ENCODE results near the gene ZNF17. TPM values are rescaled to one million over a fixed set of nuclear protein-coding genes. Genes with fewer than 3 reads are reported as not detected.

The ZNF17 gene
- 0.86 and 5.8 TPM in 2 replicates for total RNA-seq

GRCh38 chr19:57410877-57411671, at the start of gene ZNF17:
TSS of gene ZNF17 (plus strand) at chr19:57411161. CDS start at chr19:57413616, 2,455 bp downstream.

GRCh38 chr19:57362997-57363687, 47.8 kb upstream of the ZNF17 start, which contains the start of the genes TRAPPC2B and ZNF547:
TSS of gene TRAPPC2B (plus strand) at chr19:57363551. CDS start at chr19:57364834, 1,283 bp downstream.
TSS of gene ZNF547 (plus strand) at chr19:57363551. CDS start at chr19:57368556, 5,005 bp downstream.

GRCh38 chr19:57389730-57390598, 21.0 kb upstream of the ZNF17 start, which contains the start of gene ZNF548:
TSS of gene ZNF548 (plus strand) at chr19:57389854. CDS start at chr19:57390100, 246 bp downstream.

GRCh38 chr19:57435062-57435978, 24.4 kb downstream of the ZNF17 start, which contains the start of gene ZNF749:
TSS of gene ZNF749 (plus strand) at chr19:57435325. CDS start at chr19:57435579, 254 bp downstream.

Other genes starting within 250 kb of the ZNF17 start
- not detected in 2 replicates for gene DUXA, start 243.7 kb upstream of the ZNF17 start, total RNA-seq
- gene ZNF264, start 219.7 kb upstream of the ZNF17 start, total RNA-seq, result 10.7 and 12.1 TPM in 2 replicates
- 0.18 and 0.58 TPM in 2 replicates for gene AURKC, start 180.1 kb upstream of the ZNF17 start, total RNA-seq
- 4.3 and 5.7 TPM in 2 replicates for gene ZNF805, start 170.5 kb upstream of the ZNF17 start, total RNA-seq
- 10.5 and 16.4 TPM in 2 replicates for gene ZNF460, start 130.7 kb upstream of the ZNF17 start, total RNA-seq
- 2.0 and 2.7 TPM in 2 replicates for gene ZNF543, start 90.7 kb upstream of the ZNF17 start, total RNA-seq
- 2.3 and 3.2 TPM in 2 replicates for gene ZNF304, start 59.9 kb upstream of the ZNF17 start, total RNA-seq
- gene TRAPPC2B, start 47.6 kb upstream of the ZNF17 start, total RNA-seq, result 23.2 and 34.6 TPM in 2 replicates
- 2.1 and 2.6 TPM in 2 replicates for gene ZNF547, start 47.6 kb upstream of the ZNF17 start, total RNA-seq
- gene ZNF548, start 21.3 kb upstream of the ZNF17 start, total RNA-seq, result 5.8 and 10.3 TPM in 2 replicates
- gene ZNF749, start 24.2 kb downstream of the ZNF17 start, total RNA-seq, result 1.4 and 2.9 TPM in 2 replicates
- not detected in 2 replicates for gene VN1R1, start 46.0 kb downstream of the ZNF17 start, total RNA-seq
- 4.4 and 4.9 TPM in 2 replicates for gene ZNF772, start 66.4 kb downstream of the ZNF17 start, total RNA-seq
- 4.6 and 6.7 TPM in 2 replicates for gene ZNF419, start 76.6 kb downstream of the ZNF17 start, total RNA-seq
- 5.7 and 7.5 TPM in 2 replicates for gene ZNF773, start 88.8 kb downstream of the ZNF17 start, total RNA-seq
- gene ZNF549, start 116.2 kb downstream of the ZNF17 start, total RNA-seq, result 2.7 and 2.9 TPM in 2 replicates
- 0.86 and 1.8 TPM in 2 replicates for gene ZNF550, start 148.7 kb downstream of the ZNF17 start, total RNA-seq
- gene ZNF416, start 167.8 kb downstream of the ZNF17 start, total RNA-seq, result 2.5 and 3.2 TPM in 2 replicates
- 1.8 and 2.6 TPM in 2 replicates for gene ZIK1, start 173.0 kb downstream of the ZNF17 start, total RNA-seq
- gene ZNF530, start 188.7 kb downstream of the ZNF17 start, total RNA-seq, result 2.5 and 3.2 TPM in 2 replicates
- 8.7 and 13.0 TPM in 2 replicates for gene ZNF134, start 203.1 kb downstream of the ZNF17 start, total RNA-seq
- 2.6 and 7.4 TPM in 2 replicates for gene ZNF211, start 222.0 kb downstream of the ZNF17 start, total RNA-seq

Data from myometrial cell (primary cell).